NAMALWA (cell line): ENCODE results near the gene NR2F1-AS1.
"Not testable (repeated sequence)": the region's sequence is repeated elsewhere in the genome, so short reads cannot be mapped to it uniquely, and the experiment has no call there.

ENCODE experiments used
- DNase-seq: peaks from one replicate; pipeline ENCODE4 v3.0.0-alpha.2; 2015; ENCODE audit warnings: low spot score

NR2F1-AS1 gene

DNA sequence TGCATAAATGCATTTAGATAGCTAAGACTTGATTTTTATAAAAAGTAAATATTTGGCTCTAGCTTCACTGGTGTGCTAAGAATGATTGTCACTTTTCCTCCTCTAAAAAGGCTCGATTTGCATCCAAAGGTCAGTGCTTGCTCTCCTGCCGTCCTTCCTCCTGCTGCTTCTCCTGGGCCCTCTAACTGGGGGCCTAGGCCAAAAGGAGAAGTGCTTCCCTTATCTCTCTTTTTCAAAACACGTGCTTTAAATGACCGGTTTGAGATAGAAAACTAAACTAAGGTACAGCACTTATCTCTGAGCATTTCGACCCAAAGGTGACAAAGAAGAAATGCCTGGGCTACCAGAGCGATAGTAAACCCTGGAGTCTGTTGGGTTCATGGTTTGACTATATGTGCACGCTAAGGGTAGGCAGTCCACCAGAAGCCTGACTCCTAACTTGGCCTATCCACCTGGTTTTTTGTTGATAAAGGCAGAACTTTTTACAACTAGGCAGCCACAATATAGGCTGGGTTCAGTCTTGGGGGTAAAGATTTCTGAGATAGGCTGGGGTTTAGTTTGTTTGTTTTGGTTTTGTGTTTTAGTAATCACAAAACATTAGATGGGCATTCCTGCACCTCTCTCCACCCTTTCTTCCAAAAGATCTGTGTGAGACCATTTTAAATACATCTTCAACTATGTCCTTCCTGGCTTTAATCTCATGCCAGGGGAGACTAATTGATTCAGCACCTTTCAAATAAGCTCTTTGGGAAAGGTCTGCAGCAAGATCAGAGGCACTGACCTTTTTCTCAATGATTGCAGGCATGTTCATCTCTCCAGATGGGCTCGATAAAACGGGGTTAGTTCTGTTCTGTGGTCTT lies 3.8 kb downstream of the NR2F1-AS1 start:
- DNase-seq = no peak

GRCh38 chr5:93575461-93576414 lies 5.3 kb downstream of the NR2F1-AS1 start:
- DNase-seq = no peak

DNA sequence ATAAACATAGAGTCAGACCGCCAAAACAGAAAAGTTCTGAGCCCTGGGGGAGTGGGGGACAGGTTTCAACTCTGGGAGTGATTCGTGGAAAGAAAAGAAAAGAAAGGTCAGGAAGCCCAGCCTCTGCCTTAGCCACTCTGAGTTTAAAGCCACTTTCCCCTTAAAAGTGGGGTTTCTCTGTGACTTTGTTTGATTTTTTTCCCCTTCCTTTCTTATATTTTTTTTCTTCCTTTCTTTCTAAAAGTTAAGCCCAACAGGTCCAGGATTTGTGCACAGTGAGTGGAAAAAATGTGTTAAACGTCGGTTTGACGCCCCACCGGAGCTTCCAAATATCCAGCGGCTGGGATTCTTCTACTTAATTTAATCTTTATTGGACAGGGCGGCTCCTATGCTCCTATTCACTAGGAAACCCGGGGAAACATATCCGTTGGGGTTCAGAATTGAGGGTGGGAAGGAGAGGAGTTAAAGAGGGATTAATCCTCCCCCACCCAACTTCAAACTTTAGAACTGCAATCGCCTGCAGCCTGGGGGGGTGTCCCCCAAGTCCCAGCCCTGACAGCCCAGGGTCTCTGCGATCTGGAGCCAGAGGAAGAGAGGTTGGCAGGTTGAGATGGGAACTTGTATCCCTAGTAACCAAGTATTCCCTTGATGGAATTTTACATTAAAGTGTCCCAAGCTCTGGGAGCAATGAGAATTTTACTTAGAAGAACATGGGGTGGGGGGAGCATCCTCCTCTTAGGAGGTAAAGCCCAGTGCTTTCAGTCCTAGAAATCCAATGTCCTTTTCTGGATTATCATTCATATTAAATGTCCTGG lies 6.3 kb downstream of the NR2F1-AS1 start:
- no peak for DNase-seq

GRCh38 chr5:93573354-93574351 lies 7.4 kb downstream of the NR2F1-AS1 start:
- no peak for DNase-seq

GRCh38 chr5:93572608-93573353 lies 8.2 kb downstream of the NR2F1-AS1 start:
- DNase-seq = no peak

DNA sequence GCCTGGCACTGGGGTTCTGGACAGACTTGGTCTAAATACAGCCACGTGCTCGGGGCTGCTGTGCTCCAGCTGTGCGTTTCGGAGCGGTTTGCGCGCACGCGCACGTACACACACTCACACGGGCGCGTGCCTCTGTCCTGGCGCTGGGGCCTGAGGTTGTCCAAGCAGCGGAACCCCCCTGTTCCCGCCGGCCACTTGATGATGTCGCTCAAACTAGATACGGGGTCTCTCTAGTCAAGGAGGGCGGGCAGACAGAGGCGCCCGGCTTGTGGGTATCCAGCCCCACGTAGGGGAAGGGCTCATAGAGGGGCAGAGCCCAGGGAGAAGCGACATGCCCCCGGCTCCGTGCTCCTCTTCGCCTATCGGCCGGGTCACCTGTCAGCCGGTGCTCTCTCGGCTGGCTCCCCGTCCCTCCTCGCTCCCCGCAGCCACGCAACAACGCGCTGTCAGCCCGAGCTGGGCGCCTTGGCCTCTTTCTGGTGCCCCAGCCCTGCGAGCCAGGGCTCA lies 8.9 kb downstream of the NR2F1-AS1 start:
- DNase-seq = no peak

DNA sequence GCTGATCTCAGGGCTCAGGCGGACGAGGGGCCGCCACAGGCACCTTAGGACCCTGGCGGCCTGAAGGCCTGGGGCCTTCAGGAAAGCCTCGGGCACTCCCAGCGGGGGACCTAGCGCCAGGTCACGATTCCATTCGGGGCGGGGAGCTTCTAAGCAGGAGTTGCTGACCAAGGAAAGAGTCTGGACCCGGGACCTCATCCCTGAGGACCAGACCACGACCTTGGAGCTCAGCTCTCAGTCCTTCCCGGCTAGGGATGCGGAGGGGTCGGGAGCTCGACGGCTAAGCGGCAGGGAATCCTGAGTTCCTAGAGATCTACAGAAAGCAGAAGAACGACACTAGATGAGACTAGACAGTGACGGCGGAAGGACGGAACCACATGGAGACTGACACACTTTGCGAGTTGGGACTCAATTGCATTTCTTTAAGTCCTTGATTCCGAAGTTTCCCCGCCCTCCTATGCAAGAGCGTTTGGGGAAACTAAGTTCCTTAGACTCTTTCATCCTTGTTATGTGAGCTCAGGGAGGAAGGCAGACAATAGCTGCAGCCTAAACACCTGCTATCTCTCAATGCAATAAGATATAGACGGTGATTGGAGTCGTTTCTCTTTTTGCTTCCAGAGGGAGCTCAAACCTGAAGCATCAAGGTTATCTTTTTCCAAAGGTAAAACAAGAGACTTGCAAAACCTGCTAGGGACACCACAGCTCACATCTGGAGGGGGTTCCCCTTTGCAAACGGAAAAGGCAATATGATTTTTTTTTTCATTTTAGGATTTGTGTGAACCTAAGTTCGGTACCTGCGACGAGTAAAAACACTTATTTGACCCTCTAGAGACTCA lies 9.7 kb downstream of the NR2F1-AS1 start:
- DNase-seq = no peak

GRCh38 chr5:93570294-93571113 lies 10.5 kb downstream of the NR2F1-AS1 start:
- DNase-seq = no peak

DNA sequence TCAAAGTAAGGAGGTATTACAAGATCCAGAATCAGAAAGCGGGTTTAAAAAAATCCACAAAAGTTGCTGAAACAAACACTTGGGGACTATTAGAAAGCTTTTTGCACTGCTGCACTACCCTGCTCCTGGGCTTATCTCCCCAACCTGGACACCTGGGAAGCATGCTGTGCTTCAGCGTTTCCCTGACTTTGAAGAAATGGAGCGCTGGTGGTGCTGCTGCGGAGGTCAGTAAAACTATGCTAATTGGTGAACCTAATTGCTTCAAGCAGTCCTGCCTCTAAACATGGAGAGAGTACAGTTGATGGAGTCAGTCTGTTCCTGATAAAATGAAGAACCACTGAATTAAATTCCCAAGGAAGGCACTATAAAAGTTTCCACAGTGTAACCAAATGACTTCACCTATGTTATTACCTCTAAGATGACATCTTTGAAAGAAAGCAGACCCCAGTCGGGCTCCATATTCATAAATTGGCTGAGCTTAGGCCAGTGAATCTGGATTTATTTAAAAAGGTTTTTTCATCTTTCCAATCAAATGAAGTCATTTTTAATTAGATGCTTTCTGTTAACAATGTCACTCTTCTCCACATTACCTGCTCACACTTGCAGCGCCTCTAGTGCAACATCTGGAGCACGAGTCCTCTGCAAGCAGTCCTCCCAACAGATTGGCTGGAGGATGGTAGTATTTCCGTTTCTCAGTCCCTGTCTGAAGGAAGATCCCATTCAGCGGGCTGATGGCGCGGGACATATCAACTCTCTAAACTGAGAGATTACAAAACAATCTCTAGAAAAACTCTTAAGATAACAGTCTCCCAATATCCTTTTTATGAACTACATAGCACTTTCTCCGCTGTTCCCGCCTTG lies 11.5 kb downstream of the NR2F1-AS1 start:
- DNase-seq = no peak

DNA sequence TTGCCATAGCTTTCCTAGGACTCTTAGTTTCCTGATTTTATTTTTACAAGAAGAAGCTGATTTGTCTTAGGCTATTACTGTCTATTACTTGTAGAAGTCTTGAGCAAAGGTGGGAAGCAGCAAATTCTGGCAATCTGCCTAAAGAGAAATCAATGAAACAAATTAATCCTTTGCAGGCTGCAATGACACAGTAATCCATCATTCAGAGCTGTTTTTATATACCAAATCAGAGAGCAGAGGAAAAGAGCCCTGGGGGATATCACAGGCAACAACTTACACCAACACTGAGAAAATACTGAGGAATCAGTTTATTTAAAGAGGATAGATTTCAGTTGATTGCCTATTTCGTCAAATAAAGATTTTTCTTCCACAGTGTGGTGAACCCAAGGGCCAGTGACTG lies 13.6 kb downstream of the NR2F1-AS1 start:
- no peak for DNase-seq

DNA sequence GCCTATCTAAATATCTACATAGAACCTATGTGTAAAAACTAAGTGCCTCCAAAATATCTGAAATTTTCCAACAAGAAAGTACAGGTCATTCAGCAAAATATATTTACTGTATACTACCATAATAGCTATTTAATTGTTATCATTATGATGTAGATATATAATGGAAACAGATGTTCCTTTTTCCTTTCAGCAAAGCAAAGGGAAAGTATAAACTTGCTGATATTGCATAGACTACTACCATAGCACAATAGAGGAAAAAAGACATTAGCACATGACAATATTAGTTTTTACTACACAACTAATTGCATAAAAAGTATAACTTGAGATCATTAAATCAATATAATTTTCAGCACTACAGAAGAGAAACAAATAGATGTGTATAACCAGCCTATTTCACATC lies 14.9 kb downstream of the NR2F1-AS1 start:
- no peak for DNase-seq

- no peak for DNase-seq
Observed at GRCh38 chr5:93557021-93557604, 23.9 kb downstream of the NR2F1-AS1 start.

DNA sequence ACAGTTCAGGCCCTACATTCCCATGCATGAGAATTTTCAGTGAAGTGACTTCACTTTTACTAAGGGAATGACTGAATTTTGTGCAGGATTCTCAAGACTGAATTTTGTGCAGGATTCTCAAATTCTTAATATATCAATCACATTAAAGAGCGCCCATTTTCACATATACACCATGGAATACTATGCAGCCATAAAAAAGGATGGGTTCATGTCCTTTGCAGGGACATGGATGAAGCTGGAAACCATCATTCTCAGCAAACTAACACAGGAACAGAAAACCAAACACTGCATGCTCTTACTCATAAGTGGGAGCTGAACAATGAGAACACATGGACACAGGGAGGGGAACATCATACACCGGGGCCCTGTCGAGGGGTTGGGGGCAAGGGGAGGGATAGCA lies 31.4 kb downstream of the NR2F1-AS1 start:
- DNase-seq = not testable (repeated sequence)

DNA sequence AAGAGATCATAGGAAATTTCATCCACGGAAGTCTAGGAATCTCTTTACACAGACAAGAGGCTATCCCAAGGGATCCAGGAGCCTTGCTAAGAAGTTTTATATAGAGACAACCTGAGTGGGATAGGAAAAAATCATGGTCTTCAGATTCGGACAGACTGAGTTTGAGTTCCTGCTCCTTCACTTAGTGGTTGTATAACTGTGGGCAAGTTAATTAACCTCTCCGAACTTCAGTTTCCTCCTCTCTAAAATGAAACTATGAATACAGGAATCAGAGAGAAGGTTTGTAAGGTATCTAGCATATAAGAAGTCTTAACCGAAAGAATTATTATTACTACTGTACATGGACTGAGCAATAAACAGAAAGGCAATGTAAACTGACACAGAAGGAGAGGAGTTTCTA lies 35.1 kb downstream of the NR2F1-AS1 start:
- no peak for DNase-seq

- no peak for DNase-seq
Observed at GRCh38 chr5:93532370-93532769, 48.6 kb downstream of the NR2F1-AS1 start.

DNA sequence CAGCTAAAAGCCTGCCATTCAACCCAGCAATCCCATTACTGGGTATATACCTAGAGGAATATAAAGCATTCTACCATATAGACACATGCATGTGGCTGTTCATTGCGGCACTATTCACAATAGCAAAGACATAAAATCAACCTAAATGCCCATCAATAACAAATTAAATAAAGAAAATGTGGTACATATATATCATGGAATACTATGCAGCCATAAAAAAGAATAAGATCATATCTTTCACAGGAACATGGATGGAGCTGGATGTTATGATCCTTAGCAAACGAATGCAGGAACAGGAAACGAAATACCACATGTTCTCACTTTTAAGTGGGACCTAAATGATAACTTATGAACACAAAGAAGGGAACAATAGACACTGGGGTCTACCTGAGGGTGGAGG lies 59.2 kb downstream of the NR2F1-AS1 start:
- DNase-seq = not testable (repeated sequence)

- no peak for DNase-seq
Observed at GRCh38 chr5:93519740-93520139, 61.3 kb downstream of the NR2F1-AS1 start.
